HG02852 (cell line): ENCODE measurements around the gene SMYD3.

ENCODE experiments used
- ATAC-seq: cut with Tn5 transposase; IDR thresholded peaks from one replicate; pipeline ENCODE4 v1.9.1; 2021; ENCODE audit warnings: mild to moderate bottlenecking, moderate library complexity; ENCODE audit not compliant: unreplicated experiment

Gene SMYD3

DNA sequence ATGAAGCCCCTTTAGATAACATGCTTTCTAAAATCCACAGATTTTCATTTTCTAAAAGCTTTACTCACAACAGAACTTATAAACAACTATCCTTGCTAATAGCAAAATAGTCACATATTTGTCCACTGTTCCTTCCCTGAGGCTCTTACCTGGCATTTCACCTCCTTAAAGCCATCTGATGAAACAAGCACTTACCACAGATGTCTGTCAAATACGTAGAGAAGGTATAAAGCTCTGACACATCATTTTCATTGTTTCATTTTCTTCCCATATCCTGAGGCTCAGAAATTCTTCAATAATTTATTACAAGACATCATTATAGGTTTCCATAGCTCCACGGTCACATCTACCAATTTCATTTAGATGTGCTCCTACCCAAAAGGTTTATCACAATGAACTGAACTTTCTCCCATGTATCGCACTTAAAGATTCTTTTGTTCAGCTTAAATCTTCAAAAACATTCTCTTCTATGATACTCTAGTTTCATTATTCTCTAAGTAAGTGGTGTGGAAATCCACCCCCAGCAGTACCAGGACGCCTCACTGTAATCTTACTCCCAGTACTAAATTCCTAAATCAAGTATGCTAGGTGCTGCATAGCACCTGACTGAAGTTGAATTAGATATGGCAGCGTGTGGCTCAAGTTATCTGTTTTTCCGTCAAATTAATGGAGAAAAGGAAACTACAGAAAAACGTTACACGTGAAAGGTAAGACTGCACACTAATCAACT is 569.6 kb downstream of the SMYD3 start:
- no peak for ATAC-seq

DNA sequence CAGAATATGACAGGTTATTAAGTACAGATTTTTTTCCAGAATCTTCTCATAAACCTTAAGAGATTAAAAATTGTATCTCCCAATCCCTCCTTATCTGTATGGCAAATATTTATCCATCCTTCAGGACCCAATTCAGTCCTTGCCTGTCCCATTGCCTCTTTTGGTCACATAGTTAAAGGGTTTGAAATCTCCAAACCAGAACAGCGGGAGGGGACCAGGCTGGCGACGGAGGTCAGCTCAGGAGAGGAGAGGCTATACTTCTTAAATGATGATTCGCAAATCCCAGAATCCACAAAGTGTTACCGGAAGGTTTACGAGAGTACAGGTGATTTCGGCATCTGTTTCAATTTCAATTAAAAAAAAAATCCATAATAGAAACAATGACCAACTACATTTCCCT is 572.7 kb downstream of the SMYD3 start:
- ATAC-seq, result no peak

DNA sequence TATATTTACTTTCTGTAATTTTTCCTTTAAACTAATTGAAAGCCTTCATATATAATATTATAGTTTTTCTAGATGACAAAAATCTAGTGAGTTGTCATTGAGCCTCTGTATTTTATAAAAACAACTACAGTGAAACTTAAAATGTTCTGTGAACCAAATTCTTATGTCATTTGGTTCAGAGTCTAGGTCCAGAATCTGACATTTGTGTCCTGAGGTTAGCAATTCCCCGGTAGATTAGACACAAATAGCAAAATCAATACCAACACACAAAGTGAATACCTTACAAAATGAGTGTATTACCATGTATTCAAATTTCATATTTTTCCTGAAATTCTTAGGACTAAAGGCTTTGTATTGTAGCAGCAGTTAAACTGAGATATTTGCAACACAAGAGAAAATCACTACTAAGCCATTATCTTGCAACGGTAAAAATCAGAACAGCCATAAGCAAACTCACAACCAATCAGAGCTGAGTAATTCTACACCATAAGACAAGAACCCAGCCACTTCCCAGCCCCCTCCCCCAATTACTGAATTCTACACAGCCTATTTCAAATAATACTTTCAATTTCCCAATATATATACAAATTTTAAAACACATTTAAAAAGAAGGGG is 573.5 kb downstream of the SMYD3 start:
- no peak for ATAC-seq

DNA sequence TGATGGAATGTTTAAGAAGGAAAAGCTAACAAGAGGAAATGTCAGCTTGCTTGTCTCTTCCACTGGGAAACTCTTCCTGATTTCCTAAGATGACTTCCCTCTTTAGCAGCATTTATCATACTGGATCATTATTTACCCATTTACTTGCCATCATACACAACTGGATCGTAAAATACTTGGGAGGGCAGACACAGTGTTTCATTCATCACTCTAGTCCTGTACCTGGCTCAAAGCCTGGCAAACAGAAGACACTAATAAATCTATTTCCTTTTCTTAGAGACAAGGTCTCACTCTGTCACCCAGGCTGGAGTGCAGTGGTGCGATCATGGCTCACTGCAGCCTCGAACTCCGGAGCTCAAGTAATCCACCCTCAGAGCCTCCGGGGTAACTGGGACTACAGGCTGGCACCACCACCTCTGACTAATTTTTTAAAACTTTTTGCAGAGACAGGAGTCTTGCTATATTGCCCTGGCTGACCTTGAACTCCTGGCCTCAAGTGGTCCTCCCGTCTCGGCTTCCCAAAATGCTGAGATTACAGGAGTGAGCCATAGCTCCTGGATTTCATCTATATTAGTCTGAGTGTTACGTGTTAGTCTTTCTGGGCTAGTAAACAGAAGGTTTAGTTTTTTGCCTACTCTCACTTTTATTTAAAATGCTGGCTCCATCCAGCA is 574.6 kb downstream of the SMYD3 start:
- no peak for ATAC-seq

DNA sequence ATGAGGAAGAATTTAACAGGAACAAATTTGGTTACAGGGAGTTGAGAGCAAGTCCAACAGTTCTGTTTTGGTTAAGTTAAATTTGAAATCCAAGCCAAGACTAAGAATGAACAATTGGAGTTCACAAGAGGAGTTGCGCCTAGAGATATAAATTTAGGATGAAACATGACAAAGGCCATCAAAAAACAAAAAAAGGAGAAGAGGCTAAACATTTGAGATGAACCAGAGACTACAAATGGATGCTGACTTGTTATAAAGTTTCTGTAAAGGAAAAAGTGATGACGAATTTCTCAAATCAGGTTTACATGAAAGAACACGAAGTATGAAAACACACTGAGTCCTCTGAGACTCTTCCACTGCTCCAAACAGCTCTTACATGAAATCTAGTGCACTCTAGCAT is 575.6 kb downstream of the SMYD3 start:
- no peak for ATAC-seq

DNA sequence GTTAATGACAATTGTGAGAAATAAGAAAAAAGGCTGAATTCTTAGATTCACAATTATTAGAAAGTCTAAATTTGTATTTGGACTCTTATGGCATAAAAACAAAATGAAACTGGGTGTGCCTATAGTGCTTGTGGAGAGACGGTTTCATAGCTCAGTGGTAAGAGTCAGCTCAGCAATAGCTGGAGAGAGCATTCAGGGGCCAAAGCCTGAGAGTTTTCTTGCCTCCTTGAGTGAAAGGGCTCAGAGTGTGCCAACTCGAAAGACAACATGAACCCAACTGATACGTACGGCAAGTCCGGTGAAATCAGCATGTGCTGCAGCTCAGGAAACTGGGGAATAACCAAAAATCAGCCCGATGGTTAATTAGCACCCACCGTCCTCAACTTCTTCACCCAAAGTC is 577.9 kb downstream of the SMYD3 start:
- ATAC-seq, result no peak

DNA sequence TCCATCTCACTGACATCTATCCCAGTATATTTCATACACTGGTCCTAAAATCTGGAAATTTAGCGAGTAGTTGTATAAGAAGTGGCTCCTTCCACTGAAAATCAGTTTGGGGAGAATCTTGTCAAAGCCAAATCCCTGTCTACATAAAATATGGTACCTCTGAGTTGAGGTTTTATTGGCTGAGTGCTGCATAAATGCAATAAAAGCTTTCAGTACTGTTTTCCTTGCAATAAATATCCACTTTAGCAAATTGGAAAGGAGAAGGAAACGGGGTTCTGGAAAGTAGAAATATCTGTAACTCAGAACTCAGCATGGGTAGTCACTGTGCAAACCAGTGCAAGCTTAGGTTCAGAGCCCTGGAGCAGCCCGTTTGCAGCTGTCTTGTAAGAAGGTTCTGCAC is 580.2 kb downstream of the SMYD3 start:
- ATAC-seq, result no peak

DNA sequence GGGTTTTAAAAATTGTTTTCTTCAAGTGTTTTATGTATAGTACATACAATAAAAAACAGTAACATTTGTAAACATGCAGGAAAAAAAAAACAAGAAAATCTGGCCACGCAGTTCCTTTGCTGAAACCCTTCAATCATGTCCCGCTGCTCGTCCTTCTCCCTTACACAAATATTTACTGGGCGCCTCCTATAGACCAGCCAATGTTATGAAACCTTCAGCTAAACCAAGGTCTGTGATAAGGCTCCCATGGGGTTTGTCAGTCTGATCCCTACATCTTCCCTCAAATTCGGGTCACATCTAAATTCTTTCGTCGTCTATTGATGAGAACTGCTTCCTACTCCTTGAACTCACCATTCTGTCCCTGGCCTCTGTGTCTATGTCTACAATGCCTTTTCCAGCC is 583.9 kb downstream of the SMYD3 start:
- no peak for ATAC-seq

DNA sequence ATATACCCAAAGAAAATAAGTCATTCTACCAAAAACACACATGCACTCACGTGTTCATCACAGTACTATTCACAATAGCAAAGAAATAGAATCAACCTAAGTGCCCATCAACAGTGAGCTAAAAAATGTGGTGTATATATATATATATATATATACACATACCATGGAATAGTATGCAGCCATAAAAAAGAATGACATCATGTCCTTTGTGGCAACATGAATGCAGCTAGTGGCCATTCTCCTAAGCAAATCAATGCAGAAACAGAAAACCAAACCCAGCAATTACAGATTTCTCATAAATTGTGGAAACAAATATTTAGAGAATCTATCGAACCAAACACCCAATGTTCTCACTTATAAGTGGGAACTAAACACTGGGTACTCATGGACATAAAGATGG is 585.7 kb downstream of the SMYD3 start:
- ATAC-seq, result no peak

DNA sequence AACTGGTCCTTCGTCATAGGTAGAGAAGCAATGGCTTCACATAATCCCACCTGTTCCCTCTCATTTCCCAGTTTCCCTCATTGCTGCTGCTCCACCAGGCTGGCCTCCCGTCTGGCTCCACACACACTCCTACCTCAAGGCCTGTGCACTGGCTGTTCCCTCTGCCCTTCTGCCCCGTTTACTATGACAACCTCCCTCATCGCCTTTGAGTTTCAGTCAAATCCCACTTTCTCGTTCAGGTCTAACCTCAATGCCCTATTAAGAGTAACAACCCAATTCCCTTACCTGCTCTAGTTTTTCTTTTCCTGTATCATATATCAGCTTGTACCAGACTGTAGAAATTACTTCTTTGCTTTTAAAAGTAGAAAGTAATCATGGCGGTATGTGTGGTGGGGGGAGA is 589.7 kb downstream of the SMYD3 start:
- ATAC-seq, result no peak

DNA sequence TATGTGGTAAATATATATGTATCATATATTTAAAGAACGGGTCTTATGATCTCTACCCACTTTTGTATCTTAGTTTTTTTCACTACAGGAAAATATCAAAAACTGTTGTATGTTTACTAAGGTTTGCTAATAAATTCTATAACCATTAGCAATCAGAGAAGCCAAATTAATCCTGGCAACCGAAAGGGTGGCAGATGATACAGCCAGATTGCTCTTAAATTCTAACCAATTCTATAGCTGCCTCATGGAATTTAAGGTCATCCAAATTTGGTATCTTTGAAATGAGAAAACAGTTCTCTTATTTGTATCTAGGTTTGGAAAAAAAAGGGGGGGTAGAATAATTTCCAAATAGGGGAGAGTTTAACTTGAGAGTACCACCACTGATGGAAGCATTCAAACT is 591.2 kb downstream of the SMYD3 start:
- no peak for ATAC-seq

DNA sequence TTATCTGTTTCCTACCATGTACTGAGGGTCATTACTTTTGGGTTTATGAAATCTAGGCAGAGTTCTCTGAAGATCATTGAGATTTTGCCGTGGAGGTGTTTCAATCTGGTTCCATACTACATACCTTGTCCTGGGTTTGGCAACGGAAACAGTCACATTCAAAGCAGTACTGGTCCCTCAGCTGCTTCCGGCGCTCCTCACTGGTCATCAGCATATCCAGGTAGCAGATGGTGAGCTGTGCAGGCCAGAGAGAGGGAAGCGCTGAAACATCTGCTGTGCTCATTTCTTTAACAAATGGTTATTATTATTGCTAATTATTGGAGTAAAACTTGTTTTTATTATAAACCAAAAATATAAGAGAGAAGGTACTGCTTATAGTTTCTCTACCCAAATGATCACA is 591.7 kb downstream of the SMYD3 start:
- ATAC-seq, result no peak

DNA sequence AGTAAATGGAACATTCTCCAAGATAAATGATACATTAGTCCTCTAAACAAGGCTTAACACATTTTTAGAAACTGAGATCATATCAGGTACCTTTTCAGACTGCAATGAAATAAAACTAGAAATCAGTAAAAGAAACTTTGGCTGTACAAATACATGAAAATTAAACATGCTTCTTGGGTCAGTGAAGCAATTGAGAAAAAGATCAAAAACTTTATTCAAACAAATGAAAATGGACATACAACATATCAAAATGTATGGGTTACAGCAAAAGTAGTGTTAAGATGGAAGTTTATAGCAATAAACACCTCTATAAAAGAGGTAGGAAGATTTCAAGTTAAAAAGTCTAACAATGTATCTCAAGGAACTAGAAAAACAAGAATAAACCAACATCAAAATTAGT is 598.5 kb downstream of the SMYD3 start:
- ATAC-seq, result no peak

DNA sequence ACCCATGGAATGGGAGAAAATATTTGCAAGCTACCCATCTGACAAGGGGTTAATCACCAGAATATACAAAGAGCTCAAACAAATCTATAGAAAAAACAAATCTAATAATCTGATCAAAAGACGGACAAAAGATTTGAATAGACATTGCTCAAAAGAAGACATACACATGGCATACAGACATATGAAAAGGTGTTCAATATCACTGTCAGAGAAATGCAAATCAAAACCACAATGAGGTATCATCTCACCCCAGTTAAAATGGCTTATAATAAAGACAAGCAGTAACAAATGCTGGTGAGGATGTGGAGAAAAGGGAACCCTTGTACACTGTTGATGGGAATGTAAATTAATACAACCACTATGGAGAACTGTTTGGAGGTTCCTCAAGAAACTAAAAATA is 600.9 kb downstream of the SMYD3 start:
- ATAC-seq, result no peak

DNA sequence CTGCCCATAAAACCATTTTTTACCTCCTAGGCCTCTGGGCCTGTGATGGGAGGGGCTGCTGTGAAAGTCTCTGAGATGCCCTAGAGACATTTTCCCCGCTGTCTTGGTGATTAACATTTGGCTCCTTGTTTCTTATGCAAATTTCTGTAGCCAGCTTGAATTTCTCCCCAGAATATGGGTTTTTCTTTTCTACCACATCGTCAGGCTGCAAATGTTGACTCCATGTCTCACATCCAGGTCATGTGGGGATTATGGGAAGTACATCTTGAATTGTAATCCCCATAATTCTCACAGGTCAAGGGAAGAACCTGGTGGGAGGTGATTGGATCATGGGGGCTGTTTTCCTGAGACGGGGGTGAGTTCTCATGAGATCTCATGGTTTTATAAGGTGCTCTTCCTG is 603.2 kb downstream of the SMYD3 start:
- ATAC-seq, result no peak

DNA sequence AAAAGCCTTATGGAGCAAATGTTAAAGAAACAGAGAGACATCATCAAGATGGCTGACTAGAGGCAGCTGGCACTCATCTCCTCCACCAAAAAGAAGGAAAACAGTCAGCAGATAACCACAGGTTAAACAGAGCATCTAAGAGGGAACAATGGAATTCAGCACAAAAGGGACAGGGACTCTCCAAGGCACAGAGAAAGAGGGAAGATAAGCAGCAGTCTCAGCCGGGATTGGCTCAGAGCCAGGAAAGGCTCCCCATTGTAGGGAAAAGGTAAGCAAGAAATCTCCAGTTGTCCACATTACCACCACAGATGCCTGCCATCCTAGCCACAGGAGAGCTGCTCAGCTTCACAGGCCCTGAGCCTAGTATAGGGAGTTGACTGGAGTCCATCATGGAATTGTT is 605.5 kb downstream of the SMYD3 start:
- ATAC-seq, result no peak

DNA sequence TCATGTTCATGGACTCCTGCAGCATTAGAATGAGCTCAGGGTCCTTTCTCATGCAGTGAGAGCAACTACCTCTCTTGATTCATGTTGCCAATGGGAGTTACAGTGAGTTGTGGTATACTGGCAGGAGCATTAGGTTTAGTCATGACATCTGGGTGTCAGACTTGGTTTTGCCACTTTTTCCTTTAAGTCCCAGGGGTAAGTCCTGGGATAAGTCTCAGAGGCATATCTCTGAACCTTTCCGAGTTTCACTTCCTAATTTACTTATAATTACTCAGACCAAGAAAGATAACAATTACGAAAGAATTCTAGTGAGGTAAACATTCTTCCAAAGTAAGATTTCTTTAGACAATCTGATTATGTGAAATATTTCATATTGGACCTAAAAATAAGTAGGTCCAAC is 606.0 kb downstream of the SMYD3 start:
- no peak for ATAC-seq

DNA sequence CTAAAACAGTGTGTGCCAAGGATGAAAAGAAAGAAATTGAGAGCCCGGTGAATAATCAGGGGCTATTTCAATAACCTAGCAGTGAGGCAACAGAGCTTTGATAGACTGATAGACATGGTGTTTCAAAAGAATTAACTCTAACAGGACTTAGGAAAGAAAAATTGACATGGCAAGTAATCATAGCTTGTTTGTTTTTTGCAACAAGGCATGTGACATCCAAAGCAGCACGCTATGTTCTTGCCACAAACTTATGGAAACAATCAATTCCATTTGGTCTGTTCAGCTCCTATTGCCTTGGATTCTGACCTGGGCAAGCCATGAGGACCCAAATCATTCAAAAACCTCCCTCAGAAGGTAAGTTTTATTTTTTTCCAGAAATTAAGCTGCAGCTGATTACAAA is 608.5 kb downstream of the SMYD3 start:
- ATAC-seq, result no peak

DNA sequence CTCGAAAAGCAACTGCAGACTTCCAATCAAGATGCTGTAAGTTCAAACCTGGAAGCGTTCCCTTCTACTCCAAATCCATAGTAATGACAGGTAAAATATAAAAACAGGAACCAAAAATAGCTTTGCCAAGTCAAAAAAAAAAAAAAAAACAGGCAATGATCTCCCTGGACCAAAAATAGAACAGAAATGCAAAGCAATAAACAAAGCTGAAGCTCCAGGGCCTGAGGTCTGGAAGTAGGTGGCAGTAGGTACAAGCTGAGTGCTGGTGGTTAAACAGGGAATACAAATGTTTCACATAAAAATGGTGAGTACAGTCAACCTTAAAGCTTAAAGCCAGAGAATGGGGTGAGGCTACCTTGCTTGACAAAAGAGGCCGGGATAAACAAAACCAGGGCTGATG is 610.8 kb downstream of the SMYD3 start:
- no peak for ATAC-seq

DNA sequence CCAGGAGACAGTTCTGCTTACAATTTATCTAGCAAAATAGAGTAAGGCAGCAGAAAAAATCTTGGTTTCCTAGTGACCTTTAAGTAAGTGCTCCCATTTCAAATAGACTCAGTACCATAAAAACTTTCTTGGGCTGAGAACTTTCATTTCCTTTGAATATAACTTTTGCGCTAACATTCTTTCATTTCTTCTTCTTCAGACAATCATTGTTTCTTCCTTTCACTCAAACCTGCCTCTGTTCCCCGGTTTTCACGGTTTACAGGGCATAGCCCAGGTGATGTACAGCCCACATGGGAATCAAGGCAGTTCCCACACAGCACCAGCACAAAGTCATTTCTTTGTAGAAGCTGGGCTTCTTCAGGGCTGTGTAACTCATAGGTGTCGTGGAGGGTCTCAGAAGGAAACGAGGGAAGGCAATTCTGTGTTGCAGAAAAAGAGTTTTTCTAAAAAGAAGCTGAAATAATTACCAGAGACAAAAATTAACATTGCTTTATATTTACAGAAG is 611.6 kb downstream of the SMYD3 start:
- ATAC-seq, result no peak

DNA sequence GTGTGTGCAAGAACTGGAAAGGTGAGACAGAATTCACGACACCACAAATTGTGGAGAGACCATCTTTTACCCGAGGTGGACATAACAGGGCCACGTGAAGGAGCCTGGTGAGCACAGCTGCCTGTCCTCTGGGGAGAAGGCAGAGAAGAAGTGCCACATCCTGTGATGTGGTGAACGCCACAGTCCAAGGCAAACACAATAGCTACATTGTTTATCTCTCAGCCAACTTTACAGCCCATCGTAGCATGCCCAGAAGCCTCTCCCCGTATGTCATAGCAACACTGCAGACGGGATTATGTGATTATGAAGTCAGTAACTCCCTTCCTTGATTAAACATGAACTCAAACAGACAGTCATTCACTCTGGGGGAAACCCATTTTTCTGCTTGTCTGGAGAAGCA is 612.2 kb downstream of the SMYD3 start:
- no peak for ATAC-seq

DNA sequence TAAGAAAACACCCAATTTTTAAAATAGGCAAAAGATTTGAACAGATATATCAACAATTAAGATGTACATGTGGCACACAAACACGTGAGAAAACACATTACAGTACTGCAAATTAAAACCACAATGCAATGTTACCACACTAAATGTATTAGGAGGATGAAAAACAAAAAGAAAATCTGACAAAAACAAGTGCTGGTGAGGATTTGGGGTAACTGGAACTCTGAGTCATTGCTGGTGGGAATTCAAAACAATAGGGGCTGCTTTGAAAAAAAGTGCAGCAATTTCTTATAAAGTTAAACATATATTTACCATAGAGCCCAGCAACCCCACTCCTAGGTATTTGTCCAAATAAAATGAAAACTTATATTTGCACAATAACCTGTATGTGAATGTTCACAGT is 614.1 kb downstream of the SMYD3 start:
- ATAC-seq, result no peak
